K562 (cell line): ENCODE data around the gene TNIP1. TPM values are rescaled to one million over a fixed set of nuclear protein-coding genes. Genes with fewer than 3 reads are reported as not detected.
A peak's percentile ranks its signal among the peaks of the same experiment; 100 is the strongest.

Experiments used
- ATAC-seq: fragments of 200-7000 bp; cut with Tn5 transposase; 3 replicates; pipeline ENCODE4 v1.9.1; 2020; ENCODE audit warnings: moderate library complexity
- BruUV-seq: library from RNA; stranded (reverse); fragments of 400-500 nt; replicated peaks from 2 replicates; lab custom pipeline; 2021; lab: Mats Ljungman, UMichigan
- CTCF ChIA-PET: fragments of 300-600 bp; formaldehyde crosslinking; extraction: SDS; loops from one replicate; lab custom pipeline; 2021; ENCODE audit warnings: low intra/inter-chr PET ratio; lab: Yijun Ruan, JAX
- POLR2A ChIA-PET: fragments of 300-600, 350-650 bp; sonication (Branson Sonifier 250); formaldehyde crosslinking; extraction: SDS; loops from one replicate; lab custom pipeline; 2021; ENCODE audit warnings: antibody characterized with exemption, inconsistent platforms; lab: Yijun Ruan, JAX
- DNase-seq, 4 experiments: peaks; one replicate each; pipeline versions ENCODE4 v3.0.0 to v3.0.0-alpha.2; 2011 to 2018; ENCODE audit warnings: low spot score in 3 of 4, mixed read lengths in 3 of 4; ENCODE audit errors: extremely low read depth in 1 of 4
- FAIRE-seq: peaks from 2 replicates; lab custom pipeline; 2011; peaks lifted over from hg19 to GRCh38; lab: Jason Lieb, UNC
- H2AFZ ChIP-seq: 2 replicates; pipeline ENCODE4 v1.6.0; 2011; ENCODE audit warnings: low read depth, low read length, control low read depth, inconsistent platforms
- H3K27ac ChIP-seq: fragments of 200-600 bp; 3 replicates; pipeline ENCODE4 v1.8.0; 2011; ENCODE audit warnings: low read depth, mild to moderate bottlenecking, control low read depth, inconsistent platforms, low read length, moderate library complexity, mixed read lengths; ENCODE audit errors: extremely low read depth
- H3K27me3 ChIP-seq, 2 experiments: fragments of 300-600 bp in 1 of 2; 2 replicates in 1 of 2; 3 replicates in 1 of 2; pipeline versions ENCODE4 v1.6.0 to v1.8.0; 2011; ENCODE audit warnings: inconsistent platforms in 2 of 2, low read length in 2 of 2, mild to moderate bottlenecking in 1 of 2, mixed read lengths in 1 of 2, moderate library complexity in 1 of 2; ENCODE audit not compliant: control insufficient read depth in 2 of 2, insufficient read depth in 2 of 2
- H3K36me3 ChIP-seq: fragments of 300-600 bp; 3 replicates; pipeline ENCODE4 v1.8.0; 2011; ENCODE audit warnings: mild to moderate bottlenecking, low read length, inconsistent platforms; ENCODE audit not compliant: control insufficient read depth, insufficient read depth
- H3K4me1 ChIP-seq, 2 experiments: fragments of 200-600 bp in 1 of 2; replicated peaks in 1 of 2; 2 replicates in 1 of 2; 3 replicates in 1 of 2; pipeline versions ENCODE4 v1.5.1 to v1.8.0; 2011; ENCODE audit warnings: inconsistent platforms in 2 of 2, low read length in 2 of 2, mild to moderate bottlenecking in 1 of 2, mixed read lengths in 1 of 2, moderate library complexity in 1 of 2; ENCODE audit not compliant: control insufficient read depth in 2 of 2, insufficient read depth in 2 of 2
- H3K4me2 ChIP-seq: 2 replicates; pipeline ENCODE4 v1.6.1; 2011; ENCODE audit warnings: low read length, control low read depth, inconsistent platforms, mixed read lengths; ENCODE audit not compliant: insufficient read depth
- H3K4me3 ChIP-seq: fragments of 200-600 bp; sonication (generic), shearing (Covaris generic); 2 replicates; pipeline ENCODE4 v1.5.1; 2016; ENCODE audit warnings: control low read depth, inconsistent platforms
- H3K79me2 ChIP-seq: fragments of 200-600 bp; 3 replicates; pipeline ENCODE4 v1.8.0; 2011; ENCODE audit warnings: low read length, inconsistent platforms; ENCODE audit not compliant: control insufficient read depth, insufficient read depth
- H3K9ac ChIP-seq, 2 experiments: 2 replicates each; pipeline versions ENCODE4 v1.6.0 to v1.6.1; 2011; ENCODE audit warnings: low read depth in 2 of 2, low read length in 2 of 2, control low read depth in 1 of 2, inconsistent platforms in 1 of 2, mild to moderate bottlenecking in 1 of 2, mixed read lengths in 1 of 2; ENCODE audit not compliant: insufficient read depth in 1 of 2
- H3K9me1 ChIP-seq: one replicate; pipeline ENCODE4 v1.6.0; 2011; ENCODE audit warnings: inconsistent platforms, mild to moderate bottlenecking, low read length, moderate library complexity; ENCODE audit not compliant: control insufficient read depth, insufficient read depth
- H3K9me3 ChIP-seq: replicated peaks from 2 replicates; pipeline ENCODE4 v1.5.1; 2011; ENCODE audit warnings: low read depth, low read length, inconsistent platforms; ENCODE audit not compliant: control insufficient read depth, insufficient read depth
- H4K20me1 ChIP-seq: replicated peaks from 2 replicates; pipeline ENCODE4 v1.6.1; 2011; ENCODE audit warnings: low read length, inconsistent platforms, mixed read lengths; ENCODE audit not compliant: control insufficient read depth, insufficient read depth
- ADNP ChIP-seq: fragments of 200-800 bp; sonication (Bioruptor generic); IDR thresholded peaks from 2 replicates; pipeline ENCODE4 v1.6.1; 2016; ENCODE audit warnings: missing genetic modification characterization, missing compliant biosample characterization
- CHD4 ChIP-seq: fragments of 200-600 bp; sonication (generic); IDR thresholded peaks from 3 replicates; pipeline ENCODE4 v1.6.1; 2012; ENCODE audit warnings: low read depth, mild to moderate bottlenecking, mixed read lengths, low read length, inconsistent platforms; ENCODE audit not compliant: insufficient read depth, insufficient replicate concordance, poor library complexity, severe bottlenecking
- ESRRA ChIP-seq: fragments of 450-650 bp; IDR thresholded peaks from 2 replicates; pipeline ENCODE4 v1.6.1; 2014; ENCODE audit warnings: low read depth, mild to moderate bottlenecking, moderate library complexity, borderline replicate concordance
- NFIC ChIP-seq: fragments of 450-650 bp; IDR thresholded peaks from 2 replicates; pipeline ENCODE4 v1.6.1; 2017; ENCODE audit warnings: mild to moderate bottlenecking, inconsistent platforms
- POLR2AphosphoS2 ChIP-seq: IDR thresholded peaks from 2 replicates; pipeline ENCODE4 v1.6.1; 2012; ENCODE audit warnings: low read length, improper control_type of control experiment
- SMARCA5 ChIP-seq: fragments of 450-650 bp; IDR thresholded peaks from 2 replicates; pipeline ENCODE4 v1.6.1; 2016
- WGBS: fragments of 100-300 bp; shearing (Covaris generic); methylation state at CpG from one replicate; pipeline ENCODE4 v1.1.6; 2016; ENCODE audit warnings: low coverage, mixed read lengths; ENCODE audit not compliant: insufficient coverage; ENCODE audit errors: missing lambda C conversion rate; 5-methylcytosine and 5-hydroxymethylcytosine counted together
- in situ Hi-C: fragments of 300-500 bp; cut with MboI; formaldehyde crosslinking; loops from 4 replicates; pipeline ENCODE4 v1.15.0; 2018; ENCODE audit warnings: inconsistent platforms, mixed read lengths
- intact Hi-C: fragments of 100-400 bp; cut with micrococcal nuclease; formaldehyde crosslinking; loops from 2 replicates; pipeline ENCODE4 v1.14.2; 2022
- polyA plus RNA-seq, 8 experiments: library from polyadenylated mRNA; depleted of rRNA in 4 of 8; stranded (reverse) in 5 of 8; unstranded in 3 of 8; fragments of >200 nt; fragmentation: Nextera tagmentation in 2 of 8; fragmentation: Illumina TruSeq in 1 of 8; extraction: Ambion mirVana in 2 of 8; extraction: Trizol in 1 of 8; gene quantifications; 2 replicates each; pipeline versions ENCODE4 v1.2.1 to v1.2.3, GENCODE V29; 2011 to 2014; ENCODE audit warnings: inconsistent platforms in 1 of 8, missing spikeins in 1 of 8
- total RNA-seq, 7 experiments: library from RNA; depleted of rRNA in 6 of 7; stranded (reverse); fragments of >200 nt in 6 of 7; fragmentation: Illumina TruSeq in 2 of 7; extraction: Trizol in 2 of 7; gene quantifications; 2 replicates each; pipeline versions ENCODE4 v1.2.1 to v1.2.3, GENCODE V29; 2011 to 2021; ENCODE audit warnings: low replicate concordance in 1 of 7
- TF ChIP-seq, protein P1 (sequence below): fragments of 200-600 bp; sonication (generic); IDR thresholded peaks from one replicate; pipeline ENCODE4 v1.6.1; 2012; ENCODE audit warnings: mild to moderate bottlenecking, low read depth, low read length, inconsistent platforms

TNIP1 gene
- total and polyA plus RNA-seq, 9 of the 15 experiments (the other 6 are each of a cell fraction or from before 2014, with no cell fraction given) = 0.46 to 41.0 (median 24.6) TPM

GRCh38 chr5:151062405-151063141 lies 18.3 kb downstream of the TNIP1 start:
- FAIRE-seq = no peak
- Histone ChIP-seq H3K36me3 (peaks cover 57% of the 10 kb centered on the region), H4K20me1 (peaks cover 36% of the 10 kb centered on the region), H3K4me3 (no peak overlapping the region), H3K27me3 (no peaks in the 10 kb centered on the region; a peak in 1 of 5 replicates), H3K79me2 (peaks cover 14% of the 10 kb centered on the region; the same call in 2 of the 3 replicates), H3K9ac (no peak overlapping the region), H3K4me2 (no peak overlapping the region; the same call in 1 of the 2 replicates), H3K4me1 (peaks cover 11 to 17% of the 10 kb centered on the region in 2 experiments), H2AFZ (no peak overlapping the region), H3K27ac (peak overlapping the region; percentile 23; the same call in 2 of the 3 replicates), H3K9me3 (no peaks in the 10 kb centered on the region), H3K9me1 (peaks cover 17% of the 10 kb centered on the region)
- WGBS = 76% methylated on average over 5 of the region's 5 CpGs
- no peak for DNase-seq
- intact Hi-C loops = no loop called here
- in situ Hi-C loops = no loop called here
- CTCF ChIA-PET = no interaction called here
- no peak for ATAC-seq
- no TSS peak for BruUV-seq
- POLR2A ChIA-PET = interaction anchor here (0.6 to 1.1 kb wide), 3 partner anchors 8 to 53 kb away, joined by 3 read pairs; no protein-coding TSS in a partner anchor
- TF ChIP-seq POLR2AphosphoS2 (no peak), ADNP (tag) (peak; percentile 49; the same call in 1 of the 2 replicates), ESRRA (peak; percentile 94), SMARCA5 (no peak), NFIC (peak; percentile 28; the same call in 1 of the 2 replicates), CHD4 (no peak)
- TF ChIP-seq, protein P1, sequence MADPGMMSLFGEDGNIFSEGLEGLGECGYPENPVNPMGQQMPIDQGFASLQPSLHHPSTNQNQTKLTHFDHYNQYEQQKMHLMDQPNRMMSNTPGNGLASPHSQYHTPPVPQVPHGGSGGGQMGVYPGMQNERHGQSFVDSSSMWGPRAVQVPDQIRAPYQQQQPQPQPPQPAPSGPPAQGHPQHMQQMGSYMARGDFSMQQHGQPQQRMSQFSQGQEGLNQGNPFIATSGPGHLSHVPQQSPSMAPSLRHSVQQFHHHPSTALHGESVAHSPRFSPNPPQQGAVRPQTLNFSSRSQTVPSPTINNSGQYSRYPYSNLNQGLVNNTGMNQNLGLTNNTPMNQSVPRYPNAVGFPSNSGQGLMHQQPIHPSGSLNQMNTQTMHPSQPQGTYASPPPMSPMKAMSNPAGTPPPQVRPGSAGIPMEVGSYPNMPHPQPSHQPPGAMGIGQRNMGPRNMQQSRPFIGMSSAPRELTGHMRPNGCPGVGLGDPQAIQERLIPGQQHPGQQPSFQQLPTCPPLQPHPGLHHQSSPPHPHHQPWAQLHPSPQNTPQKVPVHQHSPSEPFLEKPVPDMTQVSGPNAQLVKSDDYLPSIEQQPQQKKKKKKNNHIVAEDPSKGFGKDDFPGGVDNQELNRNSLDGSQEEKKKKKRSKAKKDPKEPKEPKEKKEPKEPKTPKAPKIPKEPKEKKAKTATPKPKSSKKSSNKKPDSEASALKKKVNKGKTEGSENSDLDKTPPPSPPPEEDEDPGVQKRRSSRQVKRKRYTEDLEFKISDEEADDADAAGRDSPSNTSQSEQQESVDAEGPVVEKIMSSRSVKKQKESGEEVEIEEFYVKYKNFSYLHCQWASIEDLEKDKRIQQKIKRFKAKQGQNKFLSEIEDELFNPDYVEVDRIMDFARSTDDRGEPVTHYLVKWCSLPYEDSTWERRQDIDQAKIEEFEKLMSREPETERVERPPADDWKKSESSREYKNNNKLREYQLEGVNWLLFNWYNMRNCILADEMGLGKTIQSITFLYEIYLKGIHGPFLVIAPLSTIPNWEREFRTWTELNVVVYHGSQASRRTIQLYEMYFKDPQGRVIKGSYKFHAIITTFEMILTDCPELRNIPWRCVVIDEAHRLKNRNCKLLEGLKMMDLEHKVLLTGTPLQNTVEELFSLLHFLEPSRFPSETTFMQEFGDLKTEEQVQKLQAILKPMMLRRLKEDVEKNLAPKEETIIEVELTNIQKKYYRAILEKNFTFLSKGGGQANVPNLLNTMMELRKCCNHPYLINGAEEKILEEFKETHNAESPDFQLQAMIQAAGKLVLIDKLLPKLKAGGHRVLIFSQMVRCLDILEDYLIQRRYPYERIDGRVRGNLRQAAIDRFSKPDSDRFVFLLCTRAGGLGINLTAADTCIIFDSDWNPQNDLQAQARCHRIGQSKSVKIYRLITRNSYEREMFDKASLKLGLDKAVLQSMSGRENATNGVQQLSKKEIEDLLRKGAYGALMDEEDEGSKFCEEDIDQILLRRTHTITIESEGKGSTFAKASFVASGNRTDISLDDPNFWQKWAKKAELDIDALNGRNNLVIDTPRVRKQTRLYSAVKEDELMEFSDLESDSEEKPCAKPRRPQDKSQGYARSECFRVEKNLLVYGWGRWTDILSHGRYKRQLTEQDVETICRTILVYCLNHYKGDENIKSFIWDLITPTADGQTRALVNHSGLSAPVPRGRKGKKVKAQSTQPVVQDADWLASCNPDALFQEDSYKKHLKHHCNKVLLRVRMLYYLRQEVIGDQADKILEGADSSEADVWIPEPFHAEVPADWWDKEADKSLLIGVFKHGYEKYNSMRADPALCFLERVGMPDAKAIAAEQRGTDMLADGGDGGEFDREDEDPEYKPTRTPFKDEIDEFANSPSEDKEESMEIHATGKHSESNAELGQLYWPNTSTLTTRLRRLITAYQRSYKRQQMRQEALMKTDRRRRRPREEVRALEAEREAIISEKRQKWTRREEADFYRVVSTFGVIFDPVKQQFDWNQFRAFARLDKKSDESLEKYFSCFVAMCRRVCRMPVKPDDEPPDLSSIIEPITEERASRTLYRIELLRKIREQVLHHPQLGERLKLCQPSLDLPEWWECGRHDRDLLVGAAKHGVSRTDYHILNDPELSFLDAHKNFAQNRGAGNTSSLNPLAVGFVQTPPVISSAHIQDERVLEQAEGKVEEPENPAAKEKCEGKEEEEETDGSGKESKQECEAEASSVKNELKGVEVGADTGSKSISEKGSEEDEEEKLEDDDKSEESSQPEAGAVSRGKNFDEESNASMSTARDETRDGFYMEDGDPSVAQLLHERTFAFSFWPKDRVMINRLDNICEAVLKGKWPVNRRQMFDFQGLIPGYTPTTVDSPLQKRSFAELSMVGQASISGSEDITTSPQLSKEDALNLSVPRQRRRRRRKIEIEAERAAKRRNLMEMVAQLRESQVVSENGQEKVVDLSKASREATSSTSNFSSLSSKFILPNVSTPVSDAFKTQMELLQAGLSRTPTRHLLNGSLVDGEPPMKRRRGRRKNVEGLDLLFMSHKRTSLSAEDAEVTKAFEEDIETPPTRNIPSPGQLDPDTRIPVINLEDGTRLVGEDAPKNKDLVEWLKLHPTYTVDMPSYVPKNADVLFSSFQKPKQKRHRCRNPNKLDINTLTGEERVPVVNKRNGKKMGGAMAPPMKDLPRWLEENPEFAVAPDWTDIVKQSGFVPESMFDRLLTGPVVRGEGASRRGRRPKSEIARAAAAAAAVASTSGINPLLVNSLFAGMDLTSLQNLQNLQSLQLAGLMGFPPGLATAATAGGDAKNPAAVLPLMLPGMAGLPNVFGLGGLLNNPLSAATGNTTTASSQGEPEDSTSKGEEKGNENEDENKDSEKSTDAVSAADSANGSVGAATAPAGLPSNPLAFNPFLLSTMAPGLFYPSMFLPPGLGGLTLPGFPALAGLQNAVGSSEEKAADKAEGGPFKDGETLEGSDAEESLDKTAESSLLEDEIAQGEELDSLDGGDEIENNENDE = no peak
